K562 (cell line): Measurements from ENCODE around the gene RBM19. TPM values are rescaled to one million over a fixed set of nuclear protein-coding genes. Genes with fewer than 3 reads are reported as not detected.

Experiments used
- GATAD2B ChIP-seq: fragments of 450-650 bp; IDR thresholded peaks from 2 replicates; pipeline ENCODE4 v1.6.1; 2017; ENCODE audit warnings: mild to moderate bottlenecking, borderline replicate concordance
- MAFK ChIP-seq: IDR thresholded peaks from 2 replicates; pipeline ENCODE4 v1.6.1; 2011; ENCODE audit warnings: low read length, improper control_type of control experiment
- NCOA6 ChIP-seq: fragments of 450-650 bp; IDR thresholded peaks from 2 replicates; pipeline ENCODE4 v1.6.1; 2017; ENCODE audit warnings: mild to moderate bottlenecking
- OTX1 ChIP-seq: fragments of 450-650 bp; formaldehyde crosslinking; IDR thresholded peaks from 2 replicates; pipeline ENCODE4 v1.4.0; 2022; ENCODE audit warnings: mild to moderate bottlenecking
- SUPT5H ChIP-seq: fragments of 450-650 bp; IDR thresholded peaks from 2 replicates; pipeline ENCODE4 v1.6.1; 2016
- ZNF143 ChIP-seq: sonication (generic); formaldehyde crosslinking; IDR thresholded peaks from 2 replicates; pipeline ENCODE4 v1.9.0; 2022; ENCODE audit warnings: mild to moderate bottlenecking, missing genetic modification reagents
- ZNF551 ChIP-seq: fragments of 250-450 bp; sonication (Bioruptor Pico); IDR thresholded peaks from 2 replicates; pipeline ENCODE4 v1.5.0; 2021; ENCODE audit warnings: mild to moderate bottlenecking, moderate library complexity
- ZNF586 ChIP-seq: fragments of 450-650 bp; formaldehyde crosslinking; conservative IDR thresholded peaks from 2 replicates; pipeline ENCODE4 v1.4.0; 2020; ENCODE audit warnings: mild to moderate bottlenecking, moderate library complexity
- polyA plus RNA-seq, 8 experiments: library from polyadenylated mRNA; depleted of rRNA in 4 of 8; stranded (reverse) in 5 of 8; unstranded in 3 of 8; fragments of >200 nt; fragmentation: Nextera tagmentation in 2 of 8; fragmentation: Illumina TruSeq in 1 of 8; extraction: Ambion mirVana in 2 of 8; extraction: Trizol in 1 of 8; gene quantifications; 2 replicates each; pipeline versions ENCODE4 v1.2.1 to v1.2.3, GENCODE V29; 2011 to 2014; ENCODE audit warnings: inconsistent platforms in 1 of 8, missing spikeins in 1 of 8
- total RNA-seq, 7 experiments: library from RNA; depleted of rRNA in 6 of 7; stranded (reverse); fragments of >200 nt in 6 of 7; fragmentation: Illumina TruSeq in 2 of 7; extraction: Trizol in 2 of 7; gene quantifications; 2 replicates each; pipeline versions ENCODE4 v1.2.1 to v1.2.3, GENCODE V29; 2011 to 2021; ENCODE audit warnings: low replicate concordance in 1 of 7
- TF ChIP-seq, protein P1 (sequence below): fragments of 200-800 bp; sonication (Bioruptor generic); IDR thresholded peaks from 2 replicates; pipeline ENCODE4 v1.6.1; 2016; ENCODE audit warnings: missing genetic modification characterization, missing compliant biosample characterization
- TF ChIP-seq, protein P2 (sequence below), 2 experiments: fragments of 450-650 bp; IDR thresholded peaks; 2 replicates each; pipeline ENCODE4 v1.6.1; 2018; ENCODE audit warnings: mild to moderate bottlenecking in 2 of 2, low read depth in 1 of 2; ENCODE audit not compliant: partially characterized antibody in 2 of 2

RBM19 gene
- total and polyA plus RNA-seq, 9 of the 15 experiments (the other 6 are each of a cell fraction or from before 2014, with no cell fraction given) = 16.0 to 58.4 (median 37.9) TPM

- TF ChIP-seq, protein P1, sequence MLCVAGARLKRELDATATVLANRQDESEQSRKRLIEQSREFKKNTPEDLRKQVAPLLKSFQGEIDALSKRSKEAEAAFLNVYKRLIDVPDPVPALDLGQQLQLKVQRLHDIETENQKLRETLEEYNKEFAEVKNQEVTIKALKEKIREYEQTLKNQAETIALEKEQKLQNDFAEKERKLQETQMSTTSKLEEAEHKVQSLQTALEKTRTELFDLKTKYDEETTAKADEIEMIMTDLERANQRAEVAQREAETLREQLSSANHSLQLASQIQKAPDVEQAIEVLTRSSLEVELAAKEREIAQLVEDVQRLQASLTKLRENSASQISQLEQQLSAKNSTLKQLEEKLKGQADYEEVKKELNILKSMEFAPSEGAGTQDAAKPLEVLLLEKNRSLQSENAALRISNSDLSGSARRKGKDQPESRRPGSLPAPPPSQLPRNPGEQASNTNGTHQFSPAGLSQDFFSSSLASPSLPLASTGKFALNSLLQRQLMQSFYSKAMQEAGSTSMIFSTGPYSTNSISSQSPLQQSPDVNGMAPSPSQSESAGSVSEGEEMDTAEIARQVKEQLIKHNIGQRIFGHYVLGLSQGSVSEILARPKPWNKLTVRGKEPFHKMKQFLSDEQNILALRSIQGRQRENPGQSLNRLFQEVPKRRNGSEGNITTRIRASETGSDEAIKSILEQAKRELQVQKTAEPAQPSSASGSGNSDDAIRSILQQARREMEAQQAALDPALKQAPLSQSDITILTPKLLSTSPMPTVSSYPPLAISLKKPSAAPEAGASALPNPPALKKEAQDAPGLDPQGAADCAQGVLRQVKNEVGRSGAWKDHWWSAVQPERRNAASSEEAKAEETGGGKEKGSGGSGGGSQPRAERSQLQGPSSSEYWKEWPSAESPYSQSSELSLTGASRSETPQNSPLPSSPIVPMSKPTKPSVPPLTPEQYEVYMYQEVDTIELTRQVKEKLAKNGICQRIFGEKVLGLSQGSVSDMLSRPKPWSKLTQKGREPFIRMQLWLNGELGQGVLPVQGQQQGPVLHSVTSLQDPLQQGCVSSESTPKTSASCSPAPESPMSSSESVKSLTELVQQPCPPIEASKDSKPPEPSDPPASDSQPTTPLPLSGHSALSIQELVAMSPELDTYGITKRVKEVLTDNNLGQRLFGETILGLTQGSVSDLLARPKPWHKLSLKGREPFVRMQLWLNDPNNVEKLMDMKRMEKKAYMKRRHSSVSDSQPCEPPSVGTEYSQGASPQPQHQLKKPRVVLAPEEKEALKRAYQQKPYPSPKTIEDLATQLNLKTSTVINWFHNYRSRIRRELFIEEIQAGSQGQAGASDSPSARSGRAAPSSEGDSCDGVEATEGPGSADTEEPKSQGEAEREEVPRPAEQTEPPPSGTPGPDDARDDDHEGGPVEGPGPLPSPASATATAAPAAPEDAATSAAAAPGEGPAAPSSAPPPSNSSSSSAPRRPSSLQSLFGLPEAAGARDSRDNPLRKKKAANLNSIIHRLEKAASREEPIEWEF (CRISPR knock-in tag) = no peak
- TF ChIP-seq GATAD2B = no peak
- no peak for TF ChIP-seq OTX1 (CRISPR knock-in tag)
- TF ChIP-seq NCOA6 = no peak
- TF ChIP-seq, protein P2, sequence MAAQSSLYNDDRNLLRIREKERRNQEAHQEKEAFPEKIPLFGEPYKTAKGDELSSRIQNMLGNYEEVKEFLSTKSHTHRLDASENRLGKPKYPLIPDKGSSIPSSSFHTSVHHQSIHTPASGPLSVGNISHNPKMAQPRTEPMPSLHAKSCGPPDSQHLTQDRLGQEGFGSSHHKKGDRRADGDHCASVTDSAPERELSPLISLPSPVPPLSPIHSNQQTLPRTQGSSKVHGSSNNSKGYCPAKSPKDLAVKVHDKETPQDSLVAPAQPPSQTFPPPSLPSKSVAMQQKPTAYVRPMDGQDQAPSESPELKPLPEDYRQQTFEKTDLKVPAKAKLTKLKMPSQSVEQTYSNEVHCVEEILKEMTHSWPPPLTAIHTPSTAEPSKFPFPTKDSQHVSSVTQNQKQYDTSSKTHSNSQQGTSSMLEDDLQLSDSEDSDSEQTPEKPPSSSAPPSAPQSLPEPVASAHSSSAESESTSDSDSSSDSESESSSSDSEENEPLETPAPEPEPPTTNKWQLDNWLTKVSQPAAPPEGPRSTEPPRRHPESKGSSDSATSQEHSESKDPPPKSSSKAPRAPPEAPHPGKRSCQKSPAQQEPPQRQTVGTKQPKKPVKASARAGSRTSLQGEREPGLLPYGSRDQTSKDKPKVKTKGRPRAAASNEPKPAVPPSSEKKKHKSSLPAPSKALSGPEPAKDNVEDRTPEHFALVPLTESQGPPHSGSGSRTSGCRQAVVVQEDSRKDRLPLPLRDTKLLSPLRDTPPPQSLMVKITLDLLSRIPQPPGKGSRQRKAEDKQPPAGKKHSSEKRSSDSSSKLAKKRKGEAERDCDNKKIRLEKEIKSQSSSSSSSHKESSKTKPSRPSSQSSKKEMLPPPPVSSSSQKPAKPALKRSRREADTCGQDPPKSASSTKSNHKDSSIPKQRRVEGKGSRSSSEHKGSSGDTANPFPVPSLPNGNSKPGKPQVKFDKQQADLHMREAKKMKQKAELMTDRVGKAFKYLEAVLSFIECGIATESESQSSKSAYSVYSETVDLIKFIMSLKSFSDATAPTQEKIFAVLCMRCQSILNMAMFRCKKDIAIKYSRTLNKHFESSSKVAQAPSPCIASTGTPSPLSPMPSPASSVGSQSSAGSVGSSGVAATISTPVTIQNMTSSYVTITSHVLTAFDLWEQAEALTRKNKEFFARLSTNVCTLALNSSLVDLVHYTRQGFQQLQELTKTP (IDR thresholded peaks at IDR 0.05; ENCODE audit: low read depth in 1 of 2, partially characterized antibody in 2 of 2) = no peak
- TF ChIP-seq ZNF143 (CRISPR knock-in tag) = no peak
- TF ChIP-seq ZNF551 (CRISPR knock-in tag) = no peak
- TF ChIP-seq MAFK = no peak
- TF ChIP-seq SUPT5H = no peak
- no peak for TF ChIP-seq ZNF586 (CRISPR knock-in tag)
- TF ChIP-seq, all 486 proteins: peak for 0
Measured at GRCh38 chr12:113988064-113988451, 21.9 kb upstream of the RBM19 start (continued).
